Stimulated activated CD4-positive, alpha-beta T cell treated with anti-CD3 and anti-CD28 coated beads, Interleukin-4, amount 100 ng/mL, for 24 hours (primary cell): Measurements from ENCODE around the gene GDF2.

Experiments used
- DNase-seq: peaks from one replicate; pipeline ENCODE4 v3.0.0-alpha.2; 2020

GDF2 gene

DNA sequence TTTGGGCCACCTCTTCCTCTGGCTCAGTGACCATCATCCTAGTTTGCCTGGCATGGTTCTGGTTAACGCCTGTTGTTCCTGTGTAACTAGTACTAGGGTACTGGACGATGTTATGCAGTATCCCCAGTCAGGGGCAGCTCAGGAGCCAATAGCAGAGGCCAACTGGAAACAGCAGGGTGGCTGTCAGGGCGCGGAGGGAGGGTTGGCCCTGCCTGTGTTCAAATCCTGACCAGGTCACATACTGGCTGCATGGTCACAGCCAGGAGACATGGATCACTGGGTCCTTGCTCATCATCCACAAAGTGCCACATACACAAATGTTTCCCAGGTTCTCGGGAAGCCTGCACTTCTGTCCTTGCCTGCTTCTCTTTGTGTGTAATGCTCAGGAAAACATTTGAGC lies 13.7 kb downstream of the GDF2 start:
- no peak for DNase-seq

- no peak for DNase-seq
Observed at GRCh38 chr10:47336387-47337134, 14.3 kb downstream of the GDF2 start.

- no peak for DNase-seq
Observed at GRCh38 chr10:47337310-47337709, 15.1 kb downstream of the GDF2 start.

GRCh38 chr10:47339186-47339735 lies 17.0 kb downstream of the GDF2 start:
- no peak for DNase-seq

DNA sequence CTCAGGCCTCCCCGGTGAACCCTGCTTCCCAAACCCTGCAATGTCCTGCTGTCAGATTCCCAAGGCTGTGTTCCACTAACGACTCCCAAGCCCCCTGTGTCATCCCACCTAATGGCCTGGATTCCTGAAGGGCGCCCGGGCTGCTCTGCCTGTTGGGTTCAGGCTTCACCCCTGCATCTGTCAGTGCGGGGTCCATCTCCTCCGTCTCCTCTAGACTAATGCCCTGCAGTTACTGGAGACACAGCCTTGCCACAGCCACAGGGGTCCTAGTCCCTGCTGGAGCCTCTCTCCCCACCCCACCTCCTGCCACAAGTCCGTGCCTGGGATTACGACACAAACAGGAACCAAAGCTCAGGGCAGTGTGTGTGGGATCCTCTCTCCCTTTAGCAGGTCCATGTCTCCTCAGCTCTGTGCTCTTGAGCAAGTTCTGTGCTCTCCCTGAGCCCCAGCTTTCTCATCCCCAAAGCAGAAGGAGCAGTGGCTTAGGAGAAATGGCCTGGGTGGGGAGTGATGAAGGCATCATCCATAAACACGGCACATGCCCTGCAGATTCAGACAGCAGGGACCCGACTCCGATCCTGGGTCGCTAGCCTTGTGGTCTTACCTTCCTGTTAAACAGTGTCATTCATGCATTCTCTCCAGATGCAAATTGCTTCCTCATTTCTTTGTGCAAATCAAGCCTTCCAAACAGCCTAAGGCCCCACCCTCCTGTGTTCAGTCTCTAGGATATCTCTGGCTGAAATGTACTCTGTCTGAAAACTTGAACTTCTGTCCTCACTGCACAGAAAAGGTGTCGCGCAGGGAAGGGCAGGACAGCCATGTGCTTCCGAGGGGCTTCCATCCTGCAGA lies 17.7 kb downstream of the GDF2 start:
- no peak for DNase-seq

DNA sequence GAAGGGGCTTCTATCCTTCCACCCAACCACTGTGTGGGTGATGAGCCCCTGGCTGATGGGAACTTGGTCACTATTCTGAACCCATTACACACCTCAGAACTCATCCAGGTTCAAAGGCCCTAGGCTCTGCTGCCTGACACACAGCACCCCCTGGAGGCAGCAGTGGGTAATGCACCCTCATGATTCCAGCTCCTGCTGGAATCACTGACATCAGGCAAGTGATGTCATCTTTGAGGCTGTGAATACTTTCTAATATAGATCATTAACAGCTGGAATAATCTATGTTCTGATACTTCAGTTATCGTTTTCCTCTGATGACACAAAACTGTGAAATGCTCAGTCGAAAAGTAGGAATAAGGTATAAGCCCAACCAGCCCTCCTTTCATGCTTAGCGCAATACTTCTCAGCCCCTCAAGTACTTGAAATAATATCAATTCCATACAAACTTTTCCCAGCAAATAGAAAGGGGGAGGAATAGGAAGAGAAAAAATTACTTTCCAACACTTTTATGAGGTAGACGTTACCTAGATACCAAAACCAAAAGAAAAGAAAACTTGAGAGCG lies 18.4 kb downstream of the GDF2 start:
- DNase-seq, result peak; percentile 74

- no peak for DNase-seq
Observed at GRCh38 chr10:47344996-47345870, 23.0 kb downstream of the GDF2 start.

- DNase-seq, result no peak
Observed at GRCh38 chr10:47346581-47347302, 24.5 kb downstream of the GDF2 start.

GRCh38 chr10:47347303-47347675 lies 25.0 kb downstream of the GDF2 start:
- DNase-seq, result no peak

DNA sequence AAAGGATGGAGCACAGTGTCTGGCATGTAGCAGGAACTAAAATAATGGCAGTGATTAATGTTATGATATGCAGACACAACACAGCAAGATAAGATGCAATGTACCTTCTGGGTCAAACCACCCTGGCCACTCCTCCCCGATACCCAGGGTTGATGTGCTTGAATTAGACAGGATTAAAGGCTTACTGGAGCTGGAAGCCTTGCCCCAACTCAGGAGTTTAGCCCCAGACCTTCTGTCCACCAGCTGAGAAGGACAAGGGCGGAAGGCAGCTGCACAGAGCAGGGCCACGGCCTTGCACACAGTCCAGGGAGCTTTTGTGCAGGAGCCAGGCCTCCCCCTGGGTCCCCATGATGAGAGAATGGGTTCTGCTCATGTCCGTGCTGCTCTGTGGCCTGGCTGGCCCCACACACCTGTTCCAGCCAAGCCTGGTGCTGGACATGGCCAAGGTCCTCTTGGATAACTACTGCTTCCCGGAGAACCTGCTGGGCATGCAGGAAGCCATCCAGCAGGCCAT lies 25.9 kb downstream of the GDF2 start, which contains the start of gene RBP3:
Gene RBP3 (plus strand): TSS at position 226 of the 514 bp plus-strand sequence. CDS start 122 bp downstream, at position 348.
- DNase-seq, result no peak

- no peak for DNase-seq
Observed at GRCh38 chr10:47348661-47349470, 26.6 kb downstream of the GDF2 start.

GRCh38 chr10:47349516-47349915 lies 27.3 kb downstream of the GDF2 start:
- DNase-seq, result no peak

- DNase-seq, result no peak
Observed at GRCh38 chr10:47349941-47350371, 27.7 kb downstream of the GDF2 start.

- DNase-seq, result no peak
Observed at GRCh38 chr10:47350671-47351640, 28.7 kb downstream of the GDF2 start.

DNA sequence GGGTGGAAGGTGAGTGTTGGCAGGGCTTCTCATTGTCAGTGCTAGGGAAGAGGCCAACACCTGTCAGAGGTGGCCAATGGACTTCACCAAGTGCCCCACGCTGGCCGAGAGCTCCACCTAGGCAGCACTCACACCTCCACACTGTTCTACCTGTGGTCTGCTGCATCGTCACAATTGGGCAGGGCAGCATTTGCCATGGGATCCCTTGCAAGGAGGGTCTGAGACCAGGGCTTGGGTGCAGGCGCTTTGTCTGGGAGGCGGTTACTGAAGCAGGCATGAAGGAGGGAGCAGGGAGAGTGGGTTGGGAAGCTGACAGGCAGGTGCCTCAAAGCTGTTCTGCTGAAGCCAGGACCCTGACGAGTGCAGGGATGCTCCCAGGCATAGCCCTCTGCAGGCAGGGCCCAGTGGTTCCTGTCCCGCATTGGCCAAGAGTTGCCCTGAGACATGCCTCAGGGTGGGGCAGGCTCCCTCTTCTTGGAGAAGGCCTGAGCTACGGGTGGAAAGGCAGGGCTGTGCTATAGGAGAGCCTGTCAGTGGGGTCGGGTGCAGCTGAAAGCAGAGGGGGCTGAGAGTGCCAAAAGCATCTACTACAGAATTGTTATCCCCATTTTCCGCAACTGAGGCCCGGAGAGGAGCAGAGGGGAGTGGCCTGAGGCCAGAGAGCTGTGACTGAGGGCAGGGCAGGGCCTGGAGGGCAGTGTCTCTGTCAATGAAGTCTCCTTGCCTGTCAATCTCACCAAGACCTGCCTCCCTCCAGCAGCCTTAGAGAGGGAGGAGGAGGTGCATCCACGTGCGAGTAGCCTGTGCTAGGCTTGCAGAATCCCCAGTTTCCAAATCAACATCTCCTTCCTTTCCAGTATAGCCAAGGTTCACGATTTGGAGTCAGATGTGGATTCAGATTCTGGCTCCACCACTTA lies 29.9 kb downstream of the GDF2 start:
- no peak for DNase-seq

- no peak for DNase-seq
Observed at GRCh38 chr10:47353351-47353750, 31.1 kb downstream of the GDF2 start.

GRCh38 chr10:47354165-47354564 lies 31.9 kb downstream of the GDF2 start:
- DNase-seq, result no peak

- no peak for DNase-seq
Observed at GRCh38 chr10:47354900-47355299, 32.6 kb downstream of the GDF2 start.
